ENCODE results near the gene SPATA2L. TPM values are rescaled to one million over a fixed set of nuclear protein-coding genes. Genes with fewer than 3 reads are reported as not detected.

Gene SPATA2L
- total RNA-seq, 4 donors from 2014 or later: 8.1 to 28.0 (median 17.3) TPM

DNA sequence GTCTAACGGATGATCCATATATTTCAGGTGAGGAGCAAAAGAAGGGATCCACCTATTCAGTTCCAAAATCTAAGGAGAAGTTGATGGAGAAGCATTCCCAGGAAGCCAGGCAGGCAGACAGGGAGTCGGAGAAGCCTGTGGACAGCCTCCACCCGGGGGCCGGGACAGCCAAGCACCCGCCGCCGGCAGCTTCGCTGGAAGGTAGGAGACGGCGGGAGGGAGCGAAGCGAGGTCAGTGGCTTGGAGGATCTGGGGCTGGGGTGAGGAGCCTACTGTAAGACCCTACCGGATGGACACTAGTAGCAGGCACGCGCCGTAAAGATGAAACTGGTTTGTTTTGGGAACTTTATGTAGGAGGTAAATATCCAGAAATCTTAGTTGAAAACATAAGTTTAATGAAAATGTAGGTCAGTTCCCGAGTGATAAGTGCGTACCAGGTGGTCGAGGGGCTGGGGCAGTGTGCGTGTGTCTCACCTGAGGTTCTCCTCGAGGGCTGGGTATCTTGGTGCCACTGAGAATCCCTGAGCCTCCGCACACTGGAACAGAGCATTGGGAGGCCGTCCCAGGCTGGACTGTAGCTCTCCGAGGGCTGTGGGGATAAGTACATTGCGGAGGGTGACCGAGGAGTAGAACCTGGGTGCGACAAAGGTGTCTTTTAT lies 43.2 kb downstream of the SPATA2L start:
- DNase-seq (ENCODE audit: low spot score): no peak
- TF ChIP-seq, protein P1, sequence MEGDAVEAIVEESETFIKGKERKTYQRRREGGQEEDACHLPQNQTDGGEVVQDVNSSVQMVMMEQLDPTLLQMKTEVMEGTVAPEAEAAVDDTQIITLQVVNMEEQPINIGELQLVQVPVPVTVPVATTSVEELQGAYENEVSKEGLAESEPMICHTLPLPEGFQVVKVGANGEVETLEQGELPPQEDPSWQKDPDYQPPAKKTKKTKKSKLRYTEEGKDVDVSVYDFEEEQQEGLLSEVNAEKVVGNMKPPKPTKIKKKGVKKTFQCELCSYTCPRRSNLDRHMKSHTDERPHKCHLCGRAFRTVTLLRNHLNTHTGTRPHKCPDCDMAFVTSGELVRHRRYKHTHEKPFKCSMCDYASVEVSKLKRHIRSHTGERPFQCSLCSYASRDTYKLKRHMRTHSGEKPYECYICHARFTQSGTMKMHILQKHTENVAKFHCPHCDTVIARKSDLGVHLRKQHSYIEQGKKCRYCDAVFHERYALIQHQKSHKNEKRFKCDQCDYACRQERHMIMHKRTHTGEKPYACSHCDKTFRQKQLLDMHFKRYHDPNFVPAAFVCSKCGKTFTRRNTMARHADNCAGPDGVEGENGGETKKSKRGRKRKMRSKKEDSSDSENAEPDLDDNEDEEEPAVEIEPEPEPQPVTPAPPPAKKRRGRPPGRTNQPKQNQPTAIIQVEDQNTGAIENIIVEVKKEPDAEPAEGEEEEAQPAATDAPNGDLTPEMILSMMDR (IDR thresholded peaks at IDR 0.05): no peak
- ATAC-seq (ENCODE audit: low FRiP score): peak; percentile 3

DNA sequence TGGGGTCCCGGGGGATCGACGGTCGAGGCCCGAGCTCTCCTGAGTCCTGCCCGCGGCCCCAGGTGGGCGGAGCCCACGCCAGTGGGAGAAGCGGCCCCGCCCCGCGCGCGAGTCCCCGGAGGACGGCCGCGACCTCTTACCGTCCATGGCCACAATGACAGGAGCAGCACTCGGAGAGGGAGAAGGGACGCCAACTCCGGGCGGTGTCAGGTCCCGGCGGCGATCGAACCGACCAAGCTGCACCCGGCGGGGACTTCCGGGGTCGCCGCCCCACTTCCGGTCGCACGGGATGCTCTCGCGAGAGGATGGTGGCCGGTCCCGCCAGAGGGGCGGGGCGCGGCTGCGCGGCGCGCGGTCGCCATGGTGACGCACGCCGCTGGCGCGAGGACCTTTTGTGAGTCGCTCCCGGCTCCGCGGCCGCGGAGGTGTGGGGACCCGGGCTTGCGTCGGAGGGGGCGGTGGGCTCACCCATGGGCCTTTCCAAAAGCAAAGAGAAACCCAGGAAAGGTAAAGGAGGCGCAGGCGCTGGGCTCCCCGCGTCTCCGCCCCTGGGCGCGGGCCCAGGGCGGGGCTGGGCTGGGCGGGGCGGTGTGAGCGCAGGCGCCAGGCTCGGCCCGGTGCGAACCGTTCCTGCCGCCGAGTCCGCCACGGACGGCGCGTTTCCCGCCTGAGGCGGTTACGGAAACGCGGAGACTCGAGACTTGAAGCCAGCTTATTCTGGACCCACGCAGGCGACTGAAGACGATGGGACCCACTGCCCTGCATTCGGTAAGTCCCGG lies 43.9 kb downstream of the SPATA2L start, which contains the start of the genes CHMP1A and SPATA33:
Gene CHMP1A, minus strand, starts transcription at position 267 of the 779 bp plus-strand sequence. Its CDS starts 120 bp downstream, at position 147.
Gene SPATA33, plus strand, starts transcription at position 395 of the 779 bp plus-strand sequence. Its CDS starts 76 bp downstream, at position 471.
- peak; percentile 71 for DNase-seq (ENCODE audit: low spot score)
- TF ChIP-seq, protein P1 (IDR thresholded peaks at IDR 0.05): no peak
- peak; percentile 95 for ATAC-seq (ENCODE audit: low FRiP score)

DNA sequence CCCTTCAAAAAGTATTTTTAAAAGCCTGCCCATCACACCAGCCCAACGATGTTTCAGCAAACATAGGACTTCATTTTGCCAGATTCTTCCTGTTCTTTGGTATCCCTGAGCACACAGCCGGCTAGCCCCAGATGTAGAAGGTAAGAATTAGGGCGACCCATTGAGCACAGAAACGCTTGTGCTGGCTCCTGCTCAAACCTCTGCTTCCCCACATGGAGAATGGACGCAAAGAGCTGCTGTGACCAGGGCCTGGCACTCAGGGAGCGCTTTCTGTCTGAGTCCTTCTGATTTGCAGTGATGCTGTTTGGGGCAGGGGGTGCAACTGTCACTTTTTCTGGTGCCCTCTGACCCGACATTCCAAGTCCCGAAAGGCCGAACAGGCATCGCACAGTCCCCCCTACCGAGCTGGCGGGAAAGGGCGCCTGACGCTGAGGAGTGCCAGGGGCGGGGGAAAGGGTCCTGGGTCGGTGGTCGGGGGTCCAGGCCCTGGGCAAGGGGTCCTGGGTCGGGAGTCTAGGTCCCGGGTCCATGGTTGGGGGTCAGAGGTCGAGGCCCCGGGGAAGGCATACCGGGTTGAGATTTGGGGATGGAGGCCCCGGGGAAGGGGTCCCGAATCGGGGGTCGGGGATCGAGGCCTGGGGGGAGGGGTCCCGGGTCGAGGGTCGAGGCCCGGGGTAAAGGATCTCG lies 44.9 kb downstream of the SPATA2L start:
- TF ChIP-seq, protein P1 (IDR thresholded peaks at IDR 0.05): no peak
- DNase-seq (ENCODE audit: low spot score) (no peak), ATAC-seq (ENCODE audit: low FRiP score) (no peak)

DNA sequence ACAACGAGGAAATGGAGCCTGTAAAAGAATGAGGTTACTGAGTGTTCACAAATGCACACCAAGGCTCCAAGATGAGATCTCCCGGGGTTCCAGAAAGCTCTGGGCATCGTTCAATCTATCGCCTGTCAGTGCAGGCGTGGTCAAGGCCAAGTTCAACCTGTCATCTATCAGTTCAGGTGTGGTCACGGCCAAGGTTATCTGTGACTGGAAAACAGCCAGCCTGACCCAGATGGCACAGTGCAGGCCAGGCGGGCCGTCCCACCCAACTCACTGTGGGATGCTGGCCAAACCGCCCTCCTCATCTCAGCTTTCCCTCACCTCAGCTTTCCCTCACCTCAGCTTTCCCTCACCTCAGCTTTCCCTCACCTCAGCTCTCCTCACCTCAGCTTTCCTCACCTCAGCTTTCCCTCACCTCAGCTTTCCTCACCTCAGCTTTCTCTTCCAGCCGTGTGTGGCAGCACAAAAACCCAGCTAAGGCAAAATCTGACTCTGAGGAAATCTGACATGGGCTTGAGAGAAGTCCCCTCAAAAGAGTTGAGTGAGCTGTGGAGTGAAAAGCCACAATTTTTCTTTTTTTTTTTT lies 46.4 kb downstream of the SPATA2L start:
- ATAC-seq (ENCODE audit: low FRiP score) (no peak), DNase-seq (ENCODE audit: low spot score) (no peak)
- TF ChIP-seq, protein P1 (IDR thresholded peaks at IDR 0.05): no peak

DNA sequence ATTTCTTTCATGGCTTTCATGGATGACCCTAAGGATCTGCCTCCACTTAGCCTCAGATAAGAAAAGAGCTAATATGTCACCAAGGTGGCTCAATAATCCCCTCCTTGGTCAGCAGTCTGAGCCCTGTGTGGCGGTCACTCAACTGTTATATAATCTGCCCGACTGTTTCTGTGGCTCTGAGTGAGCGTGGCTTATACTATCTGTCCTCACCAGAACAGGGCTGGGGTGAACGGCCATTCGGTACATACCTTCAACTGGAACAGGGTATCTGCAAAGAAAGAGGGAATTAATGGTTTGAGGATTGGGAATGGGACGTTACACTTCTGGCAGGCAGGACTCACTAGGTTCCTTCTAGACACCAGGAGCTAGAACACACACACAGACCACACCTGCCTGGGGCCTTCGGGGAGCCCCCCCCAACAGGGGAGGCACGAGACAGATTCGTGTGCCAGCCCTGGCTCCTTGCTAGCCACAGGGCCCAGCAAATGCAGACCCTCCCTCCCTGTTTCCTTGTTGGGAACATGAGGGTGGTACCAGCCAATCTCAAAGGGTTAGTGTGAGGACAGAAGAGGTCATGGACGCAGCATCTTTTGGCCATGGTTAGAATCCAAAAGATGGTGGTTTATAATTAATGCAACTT lies 47.7 kb downstream of the SPATA2L start:
- TF ChIP-seq, protein P1 (IDR thresholded peaks at IDR 0.05): no peak
- no peak for DNase-seq (ENCODE audit: low spot score)
- ATAC-seq (ENCODE audit: low FRiP score): no peak

DNA sequence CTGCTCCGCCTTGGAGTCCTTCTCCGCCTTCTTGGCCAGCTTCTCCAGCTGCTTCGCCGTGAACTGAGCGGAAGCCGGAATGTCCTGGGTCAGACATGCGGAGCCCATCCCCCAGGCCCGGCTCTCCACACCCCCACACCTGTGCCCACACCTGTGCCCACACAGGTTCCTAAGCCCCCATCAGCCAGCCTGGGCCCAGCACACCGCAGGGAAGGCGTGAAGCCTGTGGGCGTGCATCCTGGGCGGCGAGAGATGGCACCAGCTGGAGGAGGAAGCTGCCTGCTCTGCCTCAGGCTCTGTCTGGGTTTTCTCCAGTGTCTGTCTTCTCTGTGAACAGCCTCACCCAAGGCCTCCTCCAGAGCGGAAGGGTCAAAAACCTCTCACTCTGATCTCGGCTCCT lies 49.9 kb downstream of the SPATA2L start:
- ATAC-seq (ENCODE audit: low FRiP score): no peak
- no peak for DNase-seq (ENCODE audit: low spot score)
- TF ChIP-seq, protein P1 (IDR thresholded peaks at IDR 0.05): no peak
